Effector memory CD8-positive, alpha-beta T cell (primary cell): Measurements from ENCODE around the gene SOST.

Experiments used
- ATAC-seq: fragments of 150-1000 bp; cut with Tn5 transposase; replicated peaks from 2 replicates; pipeline ENCODE4 v1.10.0; 2021; ENCODE audit warnings: mild to moderate bottlenecking, moderate library complexity
- DNase-seq, 3 experiments: peaks; one replicate each; pipeline ENCODE4 v3.0.0; 2021
- H3K27ac Mint-ChIP-seq, 2 donors: one replicate each; pipeline ENCODE4 v1.8.0; 2022; ENCODE audit warnings: mild to moderate bottlenecking in 2 of 2, mixed read lengths in 2 of 2, moderate library complexity in 2 of 2
- H3K27me3 Mint-ChIP-seq, 2 donors: one replicate each; pipeline ENCODE4 v1.8.0; 2022; ENCODE audit warnings: mixed read lengths in 2 of 2
- H3K36me3 Mint-ChIP-seq: one replicate; pipeline ENCODE4 v1.8.0; 2022; ENCODE audit warnings: mild to moderate bottlenecking, moderate library complexity, mixed read lengths; ENCODE audit not compliant: insufficient read depth
- H3K4me1 Mint-ChIP-seq, 2 donors: one replicate each; pipeline ENCODE4 v1.8.0; 2022; ENCODE audit warnings: low read depth in 2 of 2, mixed read lengths in 2 of 2
- H3K4me3 Mint-ChIP-seq, 2 donors: one replicate each; pipeline ENCODE4 v1.8.0; 2022; ENCODE audit warnings: mild to moderate bottlenecking in 2 of 2, mixed read lengths in 2 of 2, moderate library complexity in 2 of 2
- H3K9me3 Mint-ChIP-seq, 2 donors: one replicate each; pipeline ENCODE4 v1.8.0; 2022; ENCODE audit warnings: mixed read lengths in 2 of 2

The SOST gene

GRCh38 chr17:43722269-43722619 is 36.3 kb downstream of the SOST start:
- Mint-ChIP-seq H3K4me3 (no peak overlapping the region), H3K27ac (peak overlapping the region in 1 of 2 donors; percentile 75), H3K36me3 (peaks cover 8% of the 10 kb centered on the region), H3K27me3 (peaks cover 0 to under 1% of the 10 kb centered on the region in 2 donors), H3K9me3 (no peaks in the 10 kb centered on the region), H3K4me1 (peaks cover 6 to 8% of the 10 kb centered on the region in 2 donors)
- ATAC-seq = no peak
- DNase-seq = no peak

GRCh38 chr17:43721537-43722268 is 36.9 kb downstream of the SOST start:
- Mint-ChIP-seq H3K27me3 (peaks cover 0 to 6% of the 10 kb centered on the region in 2 donors), H3K27ac (peak overlapping the region; percentile 91 to 95)

DNA sequence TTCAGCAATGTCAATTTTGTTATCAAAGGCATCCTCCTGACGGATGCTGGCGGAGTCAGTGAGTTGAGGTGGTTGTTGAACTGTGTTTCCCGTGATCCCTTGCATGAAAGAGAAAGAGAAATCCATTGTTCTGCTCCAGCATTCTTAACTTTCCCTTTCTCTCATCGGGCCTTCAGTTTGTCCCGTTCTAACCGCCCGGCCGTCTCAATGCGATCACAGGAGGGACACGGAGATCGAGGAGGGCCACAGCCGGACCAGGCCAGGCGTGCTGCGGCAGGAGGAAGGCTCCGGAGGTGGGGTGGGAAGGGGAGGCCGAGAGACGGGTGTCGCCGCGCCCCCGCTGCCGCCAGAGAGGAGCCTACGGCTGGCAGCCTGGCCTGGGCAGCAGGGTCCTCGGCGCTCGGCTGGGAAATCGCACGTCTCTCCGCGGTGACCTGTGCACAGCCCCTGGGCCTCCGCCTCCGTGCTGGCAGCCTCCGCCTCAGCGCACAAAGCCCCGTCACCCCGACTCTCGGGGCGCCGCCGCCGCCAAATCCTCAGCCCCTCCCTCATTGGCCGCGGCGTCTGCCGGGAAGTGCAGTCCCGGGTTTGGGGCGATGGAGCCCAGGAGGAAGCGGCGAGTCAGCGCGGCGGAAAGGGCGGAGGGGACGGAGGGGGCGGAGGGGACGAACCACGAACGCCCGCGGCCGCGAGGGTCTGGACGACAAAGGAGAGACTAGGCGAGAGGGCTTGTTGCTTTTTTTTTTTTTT is 38.1 kb downstream of the SOST start:
- Mint-ChIP-seq H3K36me3 (peaks cover 8% of the 10 kb centered on the region), H3K4me1 (peaks cover 6 to 8% of the 10 kb centered on the region in 2 donors), H3K4me3 (peak overlapping the region; percentile 87 to 98), H3K9me3 (no peaks in the 10 kb centered on the region), H3K27ac (peak overlapping the region; percentile 91 to 95), H3K27me3 (peaks cover under 1 to 18% of the 10 kb centered on the region in 2 donors)
- ATAC-seq (peak; percentile 90), DNase-seq (peak; percentile 60 to 71 (median 63))

More at GRCh38 chr17:43721537-43722268, 36.9 kb downstream of the SOST start:
- H3K36me3 Mint-ChIP-seq = peaks cover 8% of the 10 kb centered on the region
- ATAC-seq (no peak), DNase-seq (no peak)
- H3K4me3 Mint-ChIP-seq = peak overlapping the region; percentile 87 to 98
- peaks cover 6 to 8% of the 10 kb centered on the region in 2 donors for H3K4me1 Mint-ChIP-seq
- H3K9me3 Mint-ChIP-seq = no peaks in the 10 kb centered on the region

DNA sequence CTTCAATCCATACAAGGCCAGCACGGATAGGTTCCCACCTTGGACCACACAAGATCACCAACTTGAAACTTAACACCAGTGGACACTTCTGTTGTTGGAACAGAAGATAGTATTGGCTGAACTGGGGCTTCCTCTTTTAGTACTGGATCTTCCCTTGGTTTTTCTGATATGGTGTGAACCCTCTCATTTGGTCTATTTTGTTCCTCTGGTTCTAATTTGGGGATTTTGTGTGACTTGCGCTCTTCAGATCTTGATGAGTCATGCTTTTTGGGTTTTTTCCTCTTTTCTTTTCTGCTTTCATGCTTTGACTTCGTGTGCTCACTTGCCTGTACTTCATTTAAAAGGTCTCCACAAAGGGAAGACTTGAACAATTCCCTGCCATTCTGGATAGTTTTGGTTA is 39.0 kb downstream of the SOST start:
- DNase-seq (no peak), ATAC-seq (no peak)
- H3K4me1 Mint-ChIP-seq = peaks cover 7 to 10% of the 10 kb centered on the region in 2 donors
- H3K4me3 Mint-ChIP-seq = peak overlapping the region; percentile 87 to 98
- H3K27ac Mint-ChIP-seq = peak overlapping the region; percentile 91 to 95
- H3K36me3 Mint-ChIP-seq = peaks cover 8% of the 10 kb centered on the region
- H3K27me3 Mint-ChIP-seq = peaks cover 9 to 27% of the 10 kb centered on the region in 2 donors
- no peaks in the 10 kb centered on the region for H3K9me3 Mint-ChIP-seq

DNA sequence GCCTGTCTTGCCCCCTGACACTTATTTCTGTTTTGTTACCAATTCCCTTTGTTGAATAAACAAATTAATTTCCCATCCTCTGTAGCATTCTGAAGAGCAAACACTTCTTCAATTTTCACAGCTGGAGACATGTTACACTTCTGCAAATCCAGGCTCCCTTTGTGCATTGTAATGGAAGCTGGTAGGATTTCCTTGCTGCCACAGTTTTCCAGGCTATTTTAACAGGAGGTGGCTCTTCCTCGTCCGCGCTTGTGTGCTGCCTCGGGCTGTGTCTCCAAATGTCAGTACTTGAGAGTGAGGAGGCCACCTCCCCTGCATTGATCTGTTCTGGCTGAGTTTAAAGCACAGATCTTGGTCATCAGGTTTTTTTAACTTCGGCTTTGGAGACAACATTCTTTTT is 40.0 kb downstream of the SOST start:
- Mint-ChIP-seq H3K4me3 (no peak overlapping the region), H3K9me3 (no peaks in the 10 kb centered on the region), H3K36me3 (peaks cover 8% of the 10 kb centered on the region), H3K27ac (no peak overlapping the region), H3K27me3 (peaks cover 16 to 37% of the 10 kb centered on the region in 2 donors), H3K4me1 (peaks cover 14 to 17% of the 10 kb centered on the region in 2 donors)
- ATAC-seq (no peak), DNase-seq (no peak)

DNA sequence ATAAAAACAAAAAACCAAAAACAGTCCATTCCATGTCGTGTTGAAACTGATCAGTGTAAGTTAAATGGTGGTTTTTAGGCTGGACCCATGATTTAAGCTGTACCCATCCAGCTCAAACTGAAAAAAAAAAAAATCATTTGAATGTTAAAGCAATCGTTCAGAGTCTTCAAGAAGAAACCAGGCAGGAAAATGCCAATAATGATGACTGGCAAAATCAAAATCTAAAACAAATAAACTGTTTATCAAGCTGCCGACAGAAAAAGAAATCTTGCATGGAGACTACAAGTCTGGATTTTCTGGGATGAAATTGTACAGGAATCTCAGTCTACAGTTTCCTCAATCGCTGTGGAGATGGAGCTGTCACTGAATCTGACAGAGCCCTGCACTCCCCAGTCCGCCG is 40.7 kb downstream of the SOST start:
- Mint-ChIP-seq H3K4me3 (no peak overlapping the region), H3K27ac (no peak overlapping the region), H3K9me3 (no peaks in the 10 kb centered on the region), H3K36me3 (peaks cover 8% of the 10 kb centered on the region), H3K4me1 (peaks cover 17 to 19% of the 10 kb centered on the region in 2 donors), H3K27me3 (peaks cover 21 to 43% of the 10 kb centered on the region in 2 donors)
- no peak for ATAC-seq
- DNase-seq = no peak

- DNase-seq (no peak), ATAC-seq (no peak)
- Mint-ChIP-seq H3K27me3 (peaks cover 41 to 76% of the 10 kb centered on the region in 2 donors), H3K27ac (no peak overlapping the region), H3K36me3 (no peaks in the 10 kb centered on the region), H3K9me3 (no peaks in the 10 kb centered on the region), H3K4me3 (peak overlapping the region; percentile 56 to 61), H3K4me1 (peaks cover 9 to 14% of the 10 kb centered on the region in 2 donors)
Measured at GRCh38 chr17:43714465-43715149, 44.0 kb downstream of the SOST start.

DNA sequence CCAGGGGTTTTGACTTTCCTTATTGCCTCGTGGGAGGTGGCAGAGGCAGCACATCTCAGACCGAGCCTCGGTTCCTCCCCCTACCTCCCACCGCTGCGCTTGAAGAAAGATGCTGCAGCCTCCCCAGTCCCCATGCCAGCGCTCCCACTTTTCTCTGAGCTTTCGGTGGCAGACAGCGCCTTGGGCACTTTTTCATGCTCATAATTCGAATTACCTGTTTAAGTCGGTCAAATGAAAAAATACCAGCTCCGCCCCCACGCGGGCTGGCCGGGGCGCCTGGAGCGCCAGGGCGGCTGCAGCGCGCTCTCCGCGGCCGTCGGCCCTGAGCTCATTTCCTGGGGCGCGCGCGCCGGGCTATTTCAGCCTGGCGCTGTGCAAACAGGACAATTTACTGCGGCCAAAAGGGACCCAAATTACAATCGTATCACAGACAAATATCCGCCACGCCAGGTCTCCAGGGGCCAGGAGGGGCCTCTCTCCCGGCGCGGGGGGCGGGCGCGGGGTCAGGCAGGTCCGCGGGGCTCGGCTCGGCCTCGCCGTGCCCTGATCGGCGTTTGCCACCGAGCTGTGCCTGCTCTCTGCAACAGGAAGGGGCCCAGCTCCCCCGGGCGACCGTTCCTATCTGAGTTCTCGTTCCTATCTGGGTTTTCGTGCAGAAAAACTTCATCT is 45.0 kb downstream of the SOST start:
- Mint-ChIP-seq H3K9me3 (no peaks in the 10 kb centered on the region), H3K36me3 (no peaks in the 10 kb centered on the region), H3K4me3 (peak overlapping the region; percentile 56 to 61), H3K27me3 (peaks cover 41 to 86% of the 10 kb centered on the region in 2 donors), H3K27ac (no peak overlapping the region), H3K4me1 (peaks cover 8 to 14% of the 10 kb centered on the region in 2 donors)
- ATAC-seq (peak; percentile 53), DNase-seq (no peak)

DNA sequence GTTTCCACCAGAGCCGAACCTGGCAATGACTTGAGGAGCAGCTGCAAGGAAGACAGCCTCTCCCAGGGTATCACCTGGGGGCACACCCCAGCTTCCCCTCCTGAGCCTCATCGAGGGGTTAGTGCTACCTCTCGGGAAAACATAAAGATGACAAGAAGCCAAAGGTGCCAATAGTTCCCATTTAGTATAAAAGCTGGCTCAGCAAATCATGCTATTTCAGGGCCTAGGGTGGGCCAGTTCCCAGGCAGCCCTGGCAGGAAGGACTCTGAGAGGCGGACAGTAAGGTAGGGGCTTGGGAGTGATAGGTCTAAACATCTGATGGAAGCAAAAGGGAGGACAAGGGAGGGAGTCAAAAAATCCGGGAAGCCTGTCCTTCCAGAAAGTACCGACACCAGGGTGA is 46.2 kb downstream of the SOST start:
- no peak overlapping the region for H3K4me3 Mint-ChIP-seq
- peaks cover 41 to 91% of the 10 kb centered on the region in 2 donors for H3K27me3 Mint-ChIP-seq
- DNase-seq (no peak), ATAC-seq (no peak)
- H3K9me3 Mint-ChIP-seq = no peaks in the 10 kb centered on the region
- H3K36me3 Mint-ChIP-seq = no peaks in the 10 kb centered on the region
- peaks cover 8 to 14% of the 10 kb centered on the region in 2 donors for H3K4me1 Mint-ChIP-seq
- H3K27ac Mint-ChIP-seq = no peak overlapping the region

GRCh38 chr17:43710101-43710500 is 48.5 kb downstream of the SOST start:
- Mint-ChIP-seq H3K4me3 (no peak overlapping the region), H3K36me3 (no peaks in the 10 kb centered on the region), H3K9me3 (no peaks in the 10 kb centered on the region), H3K4me1 (peaks cover 8 to 14% of the 10 kb centered on the region in 2 donors), H3K27me3 (peaks cover 48 to 92% of the 10 kb centered on the region in 2 donors), H3K27ac (no peak overlapping the region)
- DNase-seq = no peak
- ATAC-seq = no peak

GRCh38 chr17:43709210-43709609 is 49.4 kb downstream of the SOST start:
- no peaks in the 10 kb centered on the region for H3K9me3 Mint-ChIP-seq
- peaks cover 2 to 10% of the 10 kb centered on the region in 2 donors for H3K4me1 Mint-ChIP-seq
- H3K36me3 Mint-ChIP-seq = no peaks in the 10 kb centered on the region
- H3K27me3 Mint-ChIP-seq = peaks cover 39 to 85% of the 10 kb centered on the region in 2 donors
- DNase-seq (no peak), ATAC-seq (no peak)
- H3K4me3 Mint-ChIP-seq = no peak overlapping the region
- no peak overlapping the region for H3K27ac Mint-ChIP-seq

DNA sequence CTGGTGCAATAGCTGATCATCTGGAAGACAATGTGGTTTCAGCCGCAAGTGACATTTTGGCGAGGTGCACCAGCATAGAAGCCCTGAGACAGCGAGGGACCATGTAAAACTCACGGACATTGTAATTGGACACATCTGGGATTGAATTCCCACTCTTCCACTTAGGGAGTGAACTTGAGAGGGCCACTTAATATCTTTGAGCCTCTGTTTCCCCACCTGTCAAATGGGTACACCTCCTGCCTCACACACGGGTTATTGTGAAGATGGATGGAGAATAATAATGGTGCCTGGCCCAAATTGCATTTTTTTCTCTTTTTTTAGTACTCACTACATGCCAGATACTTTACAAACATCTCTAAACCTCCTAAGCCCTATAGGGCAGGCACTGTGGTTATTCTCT is 51.4 kb downstream of the SOST start:
- no peaks in the 10 kb centered on the region for H3K9me3 Mint-ChIP-seq
- no peak overlapping the region for H3K27ac Mint-ChIP-seq
- H3K27me3 Mint-ChIP-seq = peaks cover 25 to 65% of the 10 kb centered on the region in 2 donors
- peaks cover 3% of the 10 kb centered on the region for H3K36me3 Mint-ChIP-seq
- H3K4me3 Mint-ChIP-seq = no peak overlapping the region
- no peak for DNase-seq
- no peak for ATAC-seq
- peaks cover 5 to 6% of the 10 kb centered on the region in 2 donors for H3K4me1 Mint-ChIP-seq

- Mint-ChIP-seq H3K4me1 (peaks cover 9 to 10% of the 10 kb centered on the region in 2 donors), H3K27ac (no peak overlapping the region), H3K27me3 (peaks cover 18 to 56% of the 10 kb centered on the region in 2 donors), H3K9me3 (no peaks in the 10 kb centered on the region), H3K4me3 (no peak overlapping the region), H3K36me3 (peaks cover 9% of the 10 kb centered on the region)
- ATAC-seq (no peak), DNase-seq (no peak)
Measured at GRCh38 chr17:43706235-43706634, 52.4 kb downstream of the SOST start.
